GM18508 (cell line): ENCODE data around the gene ARHGAP4.

Source experiments
- ATAC-seq: cut with Tn5 transposase; IDR thresholded peaks from one replicate; pipeline ENCODE4 v1.9.1; 2021; ENCODE audit warnings: moderate number of reproducible peaks; ENCODE audit not compliant: insufficient read depth, unreplicated experiment

ARHGAP4 gene

DNA sequence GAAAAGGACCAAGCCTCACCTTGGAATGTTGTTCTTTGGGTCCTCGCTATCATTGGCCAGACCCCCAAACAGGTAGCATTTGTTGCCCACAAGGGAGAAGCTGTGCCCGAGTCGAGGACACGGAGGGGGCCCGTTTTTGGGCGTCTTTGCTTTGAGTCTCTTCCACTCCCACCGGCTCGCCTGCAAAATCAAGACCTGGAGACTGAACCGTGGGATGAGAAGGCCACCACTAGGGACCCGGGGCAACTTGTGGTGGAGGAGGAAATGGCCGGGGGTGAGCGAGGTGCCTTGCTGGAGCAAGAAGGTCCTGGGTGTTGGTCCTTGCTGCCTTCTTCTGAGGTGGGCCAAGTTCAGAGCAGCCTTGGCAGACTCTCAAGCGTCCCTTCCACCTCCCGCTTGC is 38.0 kb upstream of the ARHGAP4 start:
- ATAC-seq, result no peak

DNA sequence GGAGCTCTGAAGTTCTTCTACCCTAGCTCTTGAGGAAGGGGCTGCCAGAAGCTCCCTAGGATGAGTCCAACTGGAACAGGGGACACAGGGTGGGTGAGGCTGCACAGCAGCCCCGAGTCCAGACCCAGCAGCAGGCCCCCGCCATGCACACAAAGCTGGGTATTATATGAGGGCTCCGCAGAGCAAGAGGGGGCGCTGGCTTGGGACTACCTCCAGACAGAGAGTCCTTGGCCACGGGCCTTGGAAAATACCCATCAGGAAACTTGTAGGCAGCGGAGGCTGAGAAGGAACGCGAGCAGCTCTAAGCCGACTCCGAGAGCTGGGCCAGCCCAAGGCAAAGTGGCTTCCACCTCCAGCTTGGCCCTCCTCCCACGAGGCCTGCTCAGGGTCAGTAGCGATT is 37.5 kb upstream of the ARHGAP4 start:
- no peak for ATAC-seq

DNA sequence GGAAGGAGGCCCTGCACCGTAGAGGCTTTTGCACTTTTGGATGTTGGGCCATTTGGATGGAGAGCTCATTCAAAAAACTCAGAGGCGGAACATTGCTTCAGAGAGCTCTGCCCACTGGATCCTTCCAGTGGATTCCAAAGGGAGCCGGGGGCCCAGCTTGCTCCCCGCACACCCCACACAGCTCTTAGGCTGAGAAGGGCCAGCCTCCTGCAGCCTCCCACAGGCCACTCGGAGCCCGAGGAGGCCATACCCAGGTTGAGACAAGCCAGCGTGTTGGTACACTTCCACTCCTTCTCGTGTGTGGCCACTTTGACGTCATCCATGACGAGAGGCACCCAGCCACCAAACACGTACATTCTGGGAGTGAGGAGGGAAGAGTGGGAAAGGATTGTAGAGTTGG is 35.2 kb upstream of the ARHGAP4 start:
- ATAC-seq, result no peak

DNA sequence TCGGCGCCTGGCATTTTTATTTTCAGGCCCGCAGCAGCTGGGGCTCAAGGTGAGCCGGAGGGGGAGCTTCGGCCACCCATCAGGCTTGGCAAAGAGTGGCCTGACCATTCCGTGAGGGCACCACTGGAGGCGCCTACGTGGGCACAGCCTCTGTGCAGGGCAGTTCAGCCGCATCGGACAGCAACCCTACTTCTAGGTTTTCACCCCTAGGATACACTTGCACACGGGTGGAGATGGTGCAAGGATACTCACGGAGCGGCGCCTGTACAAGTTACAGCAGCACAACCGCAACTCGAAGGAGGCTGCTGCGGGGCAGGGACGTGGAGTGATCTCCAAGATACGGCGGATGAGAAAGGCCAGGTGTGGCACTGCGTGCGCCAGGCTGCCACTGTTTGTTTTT is 34.7 kb upstream of the ARHGAP4 start:
- no peak for ATAC-seq

DNA sequence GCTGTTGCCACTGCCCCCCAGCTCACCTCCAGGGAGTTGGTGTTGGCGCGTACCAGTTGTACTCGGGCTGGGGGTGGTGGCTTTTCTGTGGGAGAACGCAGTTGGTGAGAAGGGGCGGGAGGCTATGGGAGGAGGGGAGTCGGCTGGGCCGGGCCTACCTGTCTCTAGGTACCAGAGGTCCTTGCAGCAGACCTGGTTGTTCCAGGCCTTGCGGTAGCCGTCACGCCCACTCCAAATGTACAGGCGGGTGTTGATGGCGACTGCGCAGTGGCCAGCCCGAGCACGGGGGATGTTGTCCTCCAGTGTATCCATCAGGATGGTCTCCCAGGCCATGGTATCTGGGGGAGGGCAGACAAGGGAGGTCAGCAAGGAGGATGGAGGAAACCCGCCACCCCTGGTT is 34.0 kb upstream of the ARHGAP4 start:
- ATAC-seq, result no peak

DNA sequence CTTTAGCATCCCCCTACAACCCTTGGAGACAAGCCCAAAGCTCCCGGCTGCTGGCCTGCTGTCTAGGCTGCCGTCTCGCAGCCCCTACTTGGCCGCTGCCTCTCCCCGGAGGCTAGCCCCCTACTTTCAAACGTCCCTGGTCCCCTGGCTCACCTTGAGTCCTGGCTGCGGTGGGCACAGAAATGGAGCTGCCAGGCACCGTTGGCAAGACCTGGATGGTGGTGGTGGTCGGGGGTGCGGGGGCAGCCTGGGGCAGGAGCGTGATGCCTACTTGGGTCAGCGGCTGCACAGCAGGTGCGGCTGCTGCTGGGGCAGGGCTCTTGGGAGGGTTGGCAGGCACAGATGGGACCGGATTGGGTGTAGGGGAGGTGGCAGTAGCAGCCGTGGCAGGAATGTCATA is 33.6 kb upstream of the ARHGAP4 start:
- no peak for ATAC-seq

DNA sequence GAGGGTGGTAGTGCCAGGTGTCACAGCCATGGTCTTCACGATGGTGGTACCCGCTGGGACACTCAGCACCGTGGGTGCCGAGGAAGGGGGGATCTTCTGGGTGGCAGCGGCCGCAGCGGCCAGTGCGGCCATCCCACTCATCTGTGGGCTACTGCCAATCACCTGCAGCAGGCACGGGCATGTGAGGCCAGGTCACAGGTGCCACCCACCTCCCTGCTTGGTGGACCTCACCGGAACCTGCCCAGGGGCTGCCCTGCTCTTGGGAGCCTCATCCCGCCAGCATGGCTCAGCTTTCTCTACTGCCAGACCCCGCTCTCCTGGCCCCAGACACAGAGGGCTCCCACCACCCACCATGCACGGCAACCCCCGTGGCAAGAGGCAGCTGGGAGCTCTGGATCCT is 32.5 kb upstream of the ARHGAP4 start:
- no peak for ATAC-seq

DNA sequence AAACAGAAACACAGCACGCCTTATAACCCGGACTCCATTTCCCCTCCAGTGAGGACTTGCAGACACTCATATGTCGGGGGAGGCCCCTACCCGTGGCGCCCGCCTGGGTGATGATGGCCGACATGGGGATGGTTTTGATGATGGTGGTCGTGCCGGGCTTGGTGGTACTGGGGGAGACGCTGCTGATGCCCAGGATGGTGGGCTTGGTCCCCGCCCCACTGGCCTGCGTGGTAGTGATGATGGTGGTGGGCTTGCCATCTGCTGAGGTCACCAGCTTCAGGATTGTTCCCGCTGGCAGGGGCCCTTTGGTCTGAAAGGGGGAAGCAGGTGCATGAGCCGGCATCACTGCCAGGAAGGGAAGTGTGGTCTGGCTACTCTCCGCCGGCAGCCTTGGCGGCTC is 31.2 kb upstream of the ARHGAP4 start:
- no peak for ATAC-seq

DNA sequence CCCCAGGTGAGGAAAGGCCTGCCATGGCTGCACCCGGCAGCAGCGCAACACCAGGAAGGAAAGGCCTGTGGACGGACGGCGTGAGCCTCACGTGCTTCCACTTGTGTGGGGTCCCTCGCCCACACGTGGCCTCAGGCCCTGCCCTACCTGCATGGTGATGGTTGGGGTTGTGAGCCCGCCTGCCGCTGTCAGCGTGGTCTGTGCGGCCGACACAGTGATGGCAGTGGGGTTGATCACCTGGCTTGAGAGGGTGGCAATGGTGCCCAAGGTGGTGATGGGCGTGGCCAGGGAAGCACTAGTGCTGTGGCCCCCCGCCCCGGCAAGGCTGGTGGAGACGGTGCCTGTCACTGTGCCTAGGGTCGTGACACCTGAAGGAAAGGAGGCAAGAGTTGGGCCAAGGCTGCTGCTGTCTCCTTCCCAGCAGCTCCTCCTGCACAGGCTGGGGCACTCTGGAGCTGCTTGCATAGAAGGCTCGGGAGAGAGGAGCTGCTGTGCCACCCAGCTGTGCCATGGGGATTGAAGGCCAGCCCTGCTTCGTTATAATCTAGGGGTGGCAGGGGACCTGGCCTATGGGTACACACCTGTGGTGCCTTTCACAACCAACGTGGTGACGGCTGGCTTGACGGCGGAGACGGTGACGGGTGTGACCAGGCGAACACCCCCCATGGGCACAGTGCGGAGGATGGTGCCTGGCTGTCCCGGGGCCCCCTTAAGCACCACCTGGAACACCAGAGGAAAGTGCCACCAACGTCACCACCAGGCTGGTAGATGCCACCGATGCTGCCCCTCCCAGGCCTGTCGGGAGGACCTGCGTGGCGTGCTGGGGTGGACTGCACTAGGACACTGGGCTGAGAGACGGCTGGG is 30.2 kb upstream of the ARHGAP4 start:
- no peak for ATAC-seq

DNA sequence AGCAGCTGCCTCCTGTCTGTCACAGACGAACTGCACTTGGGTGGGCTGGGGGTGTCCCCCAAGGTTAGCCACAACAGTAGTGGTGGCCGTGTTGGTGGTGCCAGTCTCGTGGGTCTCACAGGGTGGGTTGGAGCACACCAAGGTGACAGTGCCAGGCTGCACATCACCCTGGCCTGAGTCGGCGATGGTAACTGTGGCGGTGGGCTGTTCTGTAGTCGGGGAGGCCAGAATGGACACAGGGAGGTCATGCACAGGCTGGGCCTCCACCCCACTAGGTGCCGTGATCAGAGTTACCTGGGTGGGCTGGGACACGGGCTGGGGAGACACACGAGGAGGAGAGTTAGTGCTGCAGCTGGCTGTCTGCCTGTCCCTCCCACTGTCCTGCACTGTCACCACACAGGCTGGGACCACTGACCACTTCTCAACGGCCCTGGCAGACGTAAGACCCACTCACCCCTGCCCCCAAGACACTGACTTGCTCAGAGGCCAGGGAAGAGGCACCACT is 29.2 kb upstream of the ARHGAP4 start:
- ATAC-seq, result no peak

DNA sequence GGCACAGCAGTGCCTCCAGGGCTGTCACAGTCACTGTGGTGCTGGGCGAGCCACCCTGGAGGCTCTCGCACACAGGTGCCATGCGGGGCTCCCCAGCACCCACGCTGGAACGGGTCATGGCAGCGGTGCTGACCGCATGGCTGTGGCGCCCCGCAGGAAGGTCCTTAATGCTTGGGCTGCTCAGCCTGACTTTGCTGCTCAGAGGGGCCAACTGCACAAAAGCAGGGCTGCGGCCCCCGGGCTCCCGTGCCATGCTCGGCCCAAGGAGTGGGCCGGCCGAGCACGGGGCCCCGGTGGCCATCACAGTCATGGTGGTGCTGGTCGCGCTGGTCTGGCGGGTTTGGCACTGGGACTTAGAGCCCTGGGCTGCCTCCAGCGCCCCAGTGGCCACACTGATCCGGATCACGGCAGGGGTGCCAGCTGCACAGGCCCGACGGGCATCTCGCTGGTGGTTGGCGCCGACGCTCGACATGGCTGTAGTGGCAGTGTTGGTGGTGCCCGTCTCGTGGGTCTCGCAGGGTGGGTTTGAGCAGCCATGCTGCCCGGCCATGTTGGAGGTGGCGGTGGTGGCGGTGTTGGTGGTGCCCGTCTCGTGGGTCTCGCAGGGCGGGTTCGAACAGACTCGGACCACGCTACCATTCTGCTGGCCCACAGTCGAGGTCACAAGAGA is 28.6 kb upstream of the ARHGAP4 start:
- ATAC-seq, result no peak

DNA sequence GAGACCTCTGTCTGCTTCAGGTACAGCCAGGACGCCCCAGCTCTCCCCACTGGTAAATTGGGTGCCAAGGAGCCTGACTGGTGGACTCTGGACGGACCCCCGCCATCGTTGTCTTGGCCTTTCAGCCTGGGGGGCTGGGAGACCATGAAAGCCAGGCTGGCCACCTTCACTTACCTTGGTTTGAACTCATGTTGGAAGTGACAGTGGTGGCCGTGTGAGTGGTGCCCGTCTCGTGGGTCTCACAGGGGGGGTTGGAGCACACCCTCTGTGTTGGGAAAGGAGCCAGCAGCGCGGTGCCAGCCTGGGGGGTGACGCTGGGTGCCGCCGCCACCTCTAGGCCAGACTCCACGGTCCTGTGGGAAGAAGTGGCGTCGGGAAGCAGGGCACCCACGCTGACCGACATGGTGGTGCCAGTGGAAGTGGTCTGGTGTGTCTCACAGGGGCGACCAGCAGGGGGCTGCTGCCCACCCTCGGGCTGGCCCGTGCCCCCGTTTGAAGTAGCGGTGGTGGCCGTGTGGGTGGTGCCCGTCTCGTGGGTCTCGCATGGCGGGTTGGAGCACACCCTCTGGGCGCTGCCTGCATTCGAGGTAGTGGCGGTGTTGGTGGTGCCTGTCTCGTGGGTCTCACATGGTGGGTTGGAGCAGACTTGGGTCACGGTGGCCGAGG is 28.0 kb upstream of the ARHGAP4 start:
- ATAC-seq, result no peak

DNA sequence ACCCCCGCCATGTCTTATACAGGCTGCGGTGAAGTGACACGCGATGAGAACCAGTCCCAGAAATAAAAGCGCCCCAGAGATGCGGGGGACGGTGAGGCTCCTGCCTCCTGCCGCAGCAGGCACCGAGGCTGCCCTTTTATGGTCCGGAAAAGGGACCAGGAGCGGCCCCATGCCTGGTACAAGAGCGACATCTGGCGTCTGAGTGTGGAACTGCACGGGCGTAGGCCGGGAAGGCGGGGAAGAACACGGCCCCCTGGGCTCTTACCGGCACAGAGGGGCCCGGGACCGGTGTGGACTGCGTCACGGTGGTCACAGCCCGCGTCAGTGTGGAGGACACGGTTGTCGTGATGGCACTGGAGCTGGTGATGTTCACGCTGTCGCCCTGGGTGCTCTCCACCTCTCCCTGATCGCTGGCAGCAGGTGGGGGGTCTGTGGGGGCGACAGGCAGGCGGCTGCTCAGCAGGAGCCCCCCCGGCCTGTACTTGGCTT is 27.3 kb upstream of the ARHGAP4 start:
- ATAC-seq, result no peak

DNA sequence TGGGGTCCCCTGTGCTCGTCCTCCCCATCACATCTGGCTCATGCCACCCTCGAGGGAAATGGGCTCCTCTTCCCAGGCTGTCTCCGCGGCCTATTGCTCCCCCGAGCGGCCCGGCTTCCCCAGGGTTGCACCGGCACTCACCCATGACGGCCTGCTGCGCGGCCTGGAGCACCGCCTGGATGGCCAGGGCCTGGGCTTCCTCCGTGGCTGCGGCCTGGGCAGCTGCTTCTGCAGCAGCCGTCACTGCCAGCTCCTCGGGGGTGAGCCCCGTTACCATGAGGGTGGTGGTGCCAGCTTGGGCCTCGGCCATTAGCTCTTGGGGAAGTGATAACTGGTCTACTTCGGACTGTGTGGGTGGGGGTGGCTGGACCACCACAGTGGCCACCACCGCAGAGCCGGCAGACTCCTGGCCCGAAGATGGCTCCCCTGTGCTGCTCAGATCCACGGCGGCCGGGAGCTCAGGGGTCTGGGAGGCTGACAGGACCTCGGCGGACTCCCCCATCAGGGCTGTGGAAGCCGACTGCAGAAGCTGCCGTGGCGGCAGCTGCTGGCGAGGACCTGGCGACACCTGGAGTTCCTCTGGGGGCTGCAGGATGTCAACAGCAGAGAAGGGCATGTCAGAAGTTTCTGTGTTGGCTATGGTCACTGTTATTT is 26.4 kb upstream of the ARHGAP4 start:
- no peak for ATAC-seq

DNA sequence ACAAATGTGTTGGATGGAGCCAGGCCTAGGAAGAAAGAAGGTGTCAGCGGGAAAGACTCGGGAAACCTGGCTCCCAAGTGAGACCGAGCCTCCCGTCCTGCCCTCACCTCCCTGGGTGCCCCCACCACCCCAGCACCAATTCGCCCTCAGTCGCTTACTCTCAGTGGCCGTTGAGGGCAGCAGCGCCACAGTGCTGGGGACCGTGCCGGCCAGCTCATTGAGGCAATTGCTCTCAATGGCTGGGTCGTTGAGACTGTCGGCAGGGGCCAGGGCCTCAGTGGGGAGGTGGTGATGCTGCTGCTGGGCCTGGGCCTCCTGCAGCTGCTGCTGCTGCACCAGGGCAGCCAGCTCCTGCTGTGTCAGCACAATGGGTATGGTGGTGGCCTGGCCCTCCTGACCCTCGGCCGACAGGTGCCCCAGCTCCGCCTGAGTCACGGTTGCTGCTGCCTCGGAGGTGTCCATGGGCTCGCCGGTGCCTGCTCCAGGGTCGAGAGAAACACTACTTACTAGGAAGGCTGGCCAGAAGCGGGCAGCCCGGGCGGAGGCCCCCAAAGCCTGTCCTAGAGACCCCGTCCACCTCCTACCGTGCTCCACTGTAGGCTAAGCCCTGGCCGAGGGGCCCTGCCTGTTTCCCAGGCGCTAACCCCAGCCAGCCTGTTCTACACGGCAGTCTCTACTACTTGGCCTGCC is 25.8 kb upstream of the ARHGAP4 start:
- ATAC-seq, result no peak

DNA sequence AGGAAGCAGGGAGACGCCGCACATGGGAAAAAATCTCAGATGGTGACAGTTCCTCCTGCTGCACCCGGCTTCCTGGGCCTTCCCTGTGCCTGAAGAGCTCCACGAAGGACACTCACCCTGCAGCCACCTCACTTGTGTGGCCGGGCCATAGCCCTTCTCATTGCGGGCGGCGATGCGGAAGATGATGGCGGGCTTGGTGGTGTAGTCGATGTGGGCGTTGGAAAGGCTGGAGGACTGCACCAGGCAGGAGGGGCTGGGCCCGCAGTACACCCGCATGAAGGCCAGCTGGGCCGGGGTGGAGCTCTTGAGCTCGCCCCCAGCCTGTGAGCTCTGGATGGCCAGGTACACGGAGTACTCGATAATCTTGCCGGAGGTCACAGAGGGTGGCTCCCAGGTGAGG is 24.1 kb upstream of the ARHGAP4 start:
- ATAC-seq, result no peak

DNA sequence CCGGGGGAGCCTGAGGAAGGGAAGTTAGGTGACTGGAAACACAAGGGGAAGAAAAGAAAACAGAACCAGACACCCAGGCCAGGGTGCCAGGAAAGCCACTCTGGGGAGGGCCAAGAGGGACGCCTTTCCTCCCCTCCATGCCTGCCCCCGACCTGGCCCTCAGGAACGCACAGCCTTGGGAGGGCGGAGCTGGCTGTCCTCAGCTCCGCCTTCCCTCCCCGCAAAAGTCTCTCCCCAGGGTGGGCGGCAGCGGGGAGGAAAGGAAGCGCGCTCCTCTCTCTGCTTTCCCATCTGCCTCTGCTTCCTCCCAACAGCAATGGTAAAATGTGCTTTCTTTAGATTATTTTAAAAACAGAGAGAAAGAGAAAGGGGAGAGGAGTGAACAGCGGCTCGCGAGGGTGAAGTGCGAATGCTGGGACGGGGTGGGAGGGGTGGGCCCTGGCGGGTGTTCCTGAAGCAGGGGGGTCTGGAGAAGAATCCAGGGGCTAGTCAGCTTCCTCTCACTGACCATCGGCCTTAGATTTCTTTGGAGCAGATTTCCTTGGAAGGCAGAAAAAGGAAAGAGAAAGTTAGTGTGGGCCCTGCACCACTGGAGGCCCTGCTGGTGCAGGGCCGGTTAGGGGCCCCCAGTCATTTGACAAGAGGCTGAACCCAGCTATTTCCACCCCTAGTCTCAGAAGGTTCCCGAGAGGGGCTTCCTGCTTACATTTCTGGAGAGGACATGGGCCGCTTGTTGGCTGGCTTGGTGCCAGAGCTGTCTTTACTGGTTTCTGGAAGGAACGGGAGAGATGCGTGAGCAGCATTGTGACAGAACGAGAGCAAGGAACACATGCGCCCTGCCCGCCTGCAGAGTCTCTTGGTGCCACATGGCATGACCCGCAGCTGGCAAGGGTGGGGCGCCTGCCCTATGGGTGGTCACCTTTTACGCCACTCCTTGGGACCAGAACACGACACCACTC is 23.1 kb upstream of the ARHGAP4 start:
- no peak for ATAC-seq

DNA sequence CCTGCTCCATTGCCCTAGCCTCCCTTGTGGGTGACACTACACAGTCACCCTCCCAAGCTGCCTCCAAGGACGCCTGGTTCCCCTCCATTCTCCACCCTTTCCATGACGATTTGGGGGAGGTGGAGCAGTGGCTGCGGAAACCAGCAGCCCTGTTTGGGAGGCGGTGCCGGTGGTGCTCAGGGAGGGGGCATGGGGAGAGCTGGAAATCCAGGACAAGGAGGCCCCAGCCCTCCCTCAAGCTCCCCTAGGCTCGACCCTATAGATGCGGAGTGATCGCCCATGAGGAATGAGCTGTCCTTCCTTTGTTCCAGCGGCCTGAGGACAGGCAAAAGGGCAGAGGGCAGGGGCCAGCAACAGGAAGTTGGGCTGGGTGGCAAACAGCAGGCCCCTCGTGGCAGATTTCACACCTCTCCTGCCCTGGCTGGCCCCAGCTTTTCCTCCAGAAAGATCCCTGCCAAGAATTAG is 22.0 kb upstream of the ARHGAP4 start:
- ATAC-seq, result no peak
